Breast epithelium (tissue), 3 donors: Measurements from ENCODE around the gene EXOSC7.

ENCODE experiments used
- CTCF ChIP-seq, 3 donors: fragments of 450-650 bp; IDR thresholded peaks; one replicate each; pipeline ENCODE4 v1.5.1; 2016 to 2017; ENCODE audit warnings: antibody characterized with exemption in 3 of 3, mild to moderate bottlenecking in 3 of 3, moderate library complexity in 3 of 3
- POLR2A ChIP-seq: fragments of 450-650 bp; IDR thresholded peaks from one replicate; pipeline ENCODE4 v1.6.1; 2016; ENCODE audit warnings: antibody characterized with exemption, mild to moderate bottlenecking, moderate library complexity

DNA sequence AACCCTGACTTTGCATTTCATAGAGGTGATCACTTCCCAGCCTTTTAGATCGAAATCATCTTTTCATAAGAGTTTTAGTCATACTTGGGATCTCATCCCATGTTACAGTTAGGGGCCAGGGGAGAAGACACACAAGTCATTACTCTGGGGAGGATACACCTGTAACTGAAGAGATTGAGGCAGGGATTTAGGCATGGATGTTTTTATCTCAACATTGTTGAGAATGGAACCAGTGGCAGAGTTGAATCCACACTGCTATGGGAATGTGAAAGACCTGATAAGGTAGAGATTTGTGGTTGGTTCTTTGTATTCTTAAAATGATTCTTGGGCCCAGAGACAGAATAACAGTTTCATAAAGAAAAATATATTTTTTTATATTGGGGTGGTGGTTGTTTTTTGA lies 33.8 kb downstream of the EXOSC7 start:
- TF ChIP-seq CTCF (IDR thresholded peaks at IDR 0.05) (no peak), POLR2A (no peak)
